CD4-positive, alpha-beta memory T cell (primary cell): ENCODE measurements around the gene LRIT2. TPM values are rescaled to one million over a fixed set of nuclear protein-coding genes. Genes with fewer than 3 reads are reported as not detected.

Source experiments
- CTCF ChIA-PET: fragments of 350-600 bp; sonication (Branson Sonifier 250); formaldehyde crosslinking; loops from one replicate; lab custom pipeline; 2021; ENCODE audit warnings: inconsistent platforms; ENCODE audit not compliant: partially characterized antibody; lab: Charles Lee
- POLR2A ChIA-PET: fragments of 350-600 bp; sonication (Branson Sonifier 250); formaldehyde crosslinking; loops from one replicate; lab custom pipeline; 2021; ENCODE audit not compliant: partially characterized antibody; lab: Charles Lee
- DNase-seq, 5 donors: peaks; one replicate each; pipeline versions ENCODE4 v3.0.0 to v3.0.0-alpha.2; 2020 to 2022; ENCODE audit warnings: mixed read lengths in 1 of 5
- H3K27ac ChIP-seq: one replicate; pipeline ENCODE4 v1.7.0; 2013; ENCODE audit warnings: low read depth, low read length
- H3K27me3 ChIP-seq: 2 replicates; pipeline ENCODE4 v1.7.0; 2013; ENCODE audit warnings: mild to moderate bottlenecking, low read length, moderate library complexity; ENCODE audit not compliant: insufficient read depth
- H3K36me3 ChIP-seq: 2 replicates; pipeline ENCODE4 v1.7.0; 2013; ENCODE audit warnings: mild to moderate bottlenecking, low read length, moderate library complexity; ENCODE audit not compliant: insufficient read depth
- H3K4me1 ChIP-seq: 2 replicates; pipeline ENCODE4 v1.7.0; 2013; ENCODE audit warnings: mild to moderate bottlenecking, low read length, moderate library complexity; ENCODE audit not compliant: insufficient read depth
- H3K4me3 ChIP-seq, 2 donors: one replicate each; pipeline ENCODE4 v1.7.0; 2013; ENCODE audit warnings: low read length in 2 of 2, mild to moderate bottlenecking in 1 of 2
- H3K9me3 ChIP-seq, 2 donors: one replicate each; pipeline ENCODE4 v1.7.0; 2013; ENCODE audit warnings: low read length in 2 of 2, control low read depth in 1 of 2; ENCODE audit not compliant: control insufficient read depth in 1 of 2
- H3K27ac Mint-ChIP-seq, 7 donors: one replicate each; pipeline ENCODE4 v1.8.0; 2020 to 2021; ENCODE audit warnings: mixed read lengths in 7 of 7, mild to moderate bottlenecking in 6 of 7, inconsistent platforms in 3 of 7, moderate library complexity in 3 of 7
- H3K27me3 Mint-ChIP-seq, 2 donors: one replicate each; pipeline ENCODE4 v1.8.0; 2020 to 2021; ENCODE audit warnings: mixed read lengths in 2 of 2
- H3K36me3 Mint-ChIP-seq, 2 donors: one replicate each; pipeline ENCODE4 v1.8.0; 2020 to 2021; ENCODE audit warnings: mixed read lengths in 2 of 2, inconsistent platforms in 1 of 2, mild to moderate bottlenecking in 1 of 2
- H3K4me1 Mint-ChIP-seq, 4 donors: one replicate each; pipeline ENCODE4 v1.8.0; 2020 to 2021; ENCODE audit warnings: mixed read lengths in 4 of 4, mild to moderate bottlenecking in 1 of 4
- H3K4me3 Mint-ChIP-seq, 8 donors: one replicate each; pipeline ENCODE4 v1.8.0; 2020 to 2021; ENCODE audit warnings: mixed read lengths in 8 of 8, mild to moderate bottlenecking in 7 of 8, moderate library complexity in 6 of 8, inconsistent platforms in 3 of 8
- H3K9me3 Mint-ChIP-seq, 8 donors: one replicate each; pipeline ENCODE4 v1.8.0; 2020 to 2021; ENCODE audit warnings: mixed read lengths in 8 of 8, mild to moderate bottlenecking in 5 of 8, inconsistent platforms in 3 of 8, moderate library complexity in 1 of 8
- intact Hi-C: fragments of 100-400 bp; cut with micrococcal nuclease; formaldehyde crosslinking; loops from one replicate; pipeline ENCODE4 v1.15.1; 2023
- polyA plus RNA-seq, 2 donors: library from polyadenylated mRNA; unstranded; fragments of 300-500 nt; fragmentation: Illumina TruSeq; gene quantifications; one replicate each; pipeline ENCODE4 v1.2.3, GENCODE V29; 2021
- total RNA-seq, 2 experiments: library from RNA; stranded (reverse); gene quantifications; one replicate each; pipeline ENCODE4 v1.2.3, GENCODE V29; 2021

Gene LRIT2
- total and polyA plus RNA-seq, 4 experiments from 2014 or later: not detected

DNA sequence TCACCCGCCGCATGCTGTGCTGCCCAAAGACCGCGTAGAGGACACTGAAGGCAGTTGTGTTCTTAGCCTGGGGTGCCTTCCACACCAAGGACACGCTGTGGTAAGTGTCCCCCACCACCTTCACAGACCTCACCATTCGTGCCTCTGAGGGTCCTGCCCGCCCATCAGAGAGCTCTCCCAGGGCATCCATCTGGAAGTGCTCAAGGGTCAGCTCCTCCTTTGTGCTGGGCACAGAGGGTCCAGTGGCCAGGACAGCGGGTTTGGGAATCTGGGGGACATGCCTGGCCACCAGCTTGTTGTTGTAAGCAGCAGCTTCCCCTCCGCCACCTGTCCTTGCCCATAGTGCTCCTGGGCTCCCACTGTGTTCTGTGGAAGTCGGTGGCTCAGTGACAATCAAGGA is 7.0 kb upstream of the LRIT2 start:
- DNase-seq: no peak
- H3K9me3 Mint-ChIP-seq: no peaks in the 10 kb centered on the region
- Histone ChIP-seq H3K4me3 (no peak overlapping the region), H3K4me1 (no peaks in the 10 kb centered on the region), H3K9me3 (no peaks in the 10 kb centered on the region), H3K27me3 (no peaks in the 10 kb centered on the region), H3K27ac (no peak overlapping the region), H3K36me3 (no peaks in the 10 kb centered on the region)
- no peaks in the 10 kb centered on the region for H3K4me1 Mint-ChIP-seq
- POLR2A ChIA-PET: no interaction called here
- CTCF ChIA-PET: no interaction called here
- H3K36me3 Mint-ChIP-seq: no peaks in the 10 kb centered on the region
- intact Hi-C loops: no loop called here
- peaks cover 9 to 33% of the 10 kb centered on the region in 2 donors for H3K27me3 Mint-ChIP-seq
- H3K4me3 Mint-ChIP-seq: no peak overlapping the region
- no peak overlapping the region for H3K27ac Mint-ChIP-seq

DNA sequence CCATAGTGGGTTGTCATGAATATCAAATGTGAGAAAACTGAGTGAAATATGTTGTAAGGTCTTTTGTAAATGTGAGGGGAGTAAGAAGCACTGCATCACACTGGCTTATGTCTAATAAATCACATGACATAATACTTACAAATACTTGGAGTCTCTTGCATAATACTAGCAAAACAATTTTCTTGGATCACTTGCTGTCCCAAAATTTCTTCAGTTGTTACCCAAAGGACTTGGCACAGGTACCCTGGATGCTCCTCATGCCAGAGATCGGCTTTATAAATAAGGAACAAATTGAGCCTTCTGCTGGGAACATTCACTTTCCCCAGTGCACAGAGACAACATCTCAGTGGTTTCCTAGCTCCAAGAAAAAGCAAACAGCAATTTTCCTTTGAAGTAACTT is 5.0 kb upstream of the LRIT2 start:
- Mint-ChIP-seq H3K27ac (no peak overlapping the region), H3K36me3 (no peaks in the 10 kb centered on the region), H3K4me3 (no peak overlapping the region), H3K9me3 (no peaks in the 10 kb centered on the region), H3K27me3 (peaks cover 7 to 33% of the 10 kb centered on the region in 2 donors), H3K4me1 (no peaks in the 10 kb centered on the region)
- Histone ChIP-seq H3K27ac (no peak overlapping the region), H3K4me1 (no peaks in the 10 kb centered on the region), H3K36me3 (no peaks in the 10 kb centered on the region), H3K4me3 (no peak overlapping the region), H3K27me3 (no peaks in the 10 kb centered on the region), H3K9me3 (no peaks in the 10 kb centered on the region)
- CTCF ChIA-PET: no interaction called here
- no peak for DNase-seq
- POLR2A ChIA-PET: no interaction called here
- intact Hi-C loops: no loop called here

DNA sequence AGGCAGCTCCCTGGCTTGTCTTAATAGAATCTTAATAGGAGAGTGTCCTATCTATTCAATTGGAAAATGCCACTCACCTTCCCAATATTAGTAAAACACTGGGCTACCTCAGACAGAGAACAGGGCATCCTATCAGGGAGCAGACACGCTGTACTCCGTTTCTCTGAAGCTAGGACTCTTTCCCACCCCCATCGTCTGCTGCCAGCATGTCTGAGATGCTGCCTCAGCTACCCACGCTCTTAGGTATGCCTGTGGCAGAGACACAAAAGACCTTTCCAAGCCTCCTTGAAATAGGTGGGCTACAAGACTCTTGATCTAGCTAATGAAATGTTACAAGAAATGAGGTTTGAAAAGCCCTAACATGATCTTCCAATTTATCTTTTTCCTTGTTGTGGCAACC is 2.5 kb upstream of the LRIT2 start:
- peaks cover 3% of the 10 kb centered on the region for H3K27me3 ChIP-seq
- intact Hi-C loops: no loop called here
- CTCF ChIA-PET: no interaction called here

DNA sequence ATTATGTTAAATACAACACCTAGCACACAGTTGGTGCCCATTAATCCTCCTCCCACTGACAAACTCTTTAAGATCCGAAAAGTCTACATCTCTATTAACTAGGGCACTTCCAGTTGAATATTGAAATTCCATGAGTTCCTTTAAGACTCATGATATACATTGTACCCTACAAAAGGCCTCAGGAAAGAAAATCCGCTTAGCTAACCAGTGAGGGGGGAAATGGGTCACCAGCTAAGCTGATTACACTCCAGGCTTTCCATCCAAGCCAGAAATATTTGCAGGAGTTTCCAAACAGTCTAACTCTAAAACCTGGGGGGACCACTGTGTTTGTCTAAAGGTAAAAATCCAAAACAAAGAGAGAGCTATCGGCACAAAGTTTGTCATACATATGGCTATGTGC is 1.3 kb upstream of the LRIT2 start:
- Histone ChIP-seq H3K36me3 (no peaks in the 10 kb centered on the region), H3K9me3 (no peaks in the 10 kb centered on the region), H3K27me3 (peaks cover 4% of the 10 kb centered on the region), H3K27ac (no peak overlapping the region), H3K4me3 (no peak overlapping the region), H3K4me1 (no peaks in the 10 kb centered on the region)
- peaks cover 6 to 30% of the 10 kb centered on the region in 2 donors for H3K27me3 Mint-ChIP-seq
- intact Hi-C loops: no loop called here
- ChIA-PET POLR2A (no interaction called here), CTCF (no interaction called here)
- DNase-seq: no peak
- no peak overlapping the region for H3K27ac Mint-ChIP-seq
- H3K9me3 Mint-ChIP-seq: no peaks in the 10 kb centered on the region
- H3K4me3 Mint-ChIP-seq: no peak overlapping the region
- H3K36me3 Mint-ChIP-seq: no peaks in the 10 kb centered on the region
- H3K4me1 Mint-ChIP-seq: no peaks in the 10 kb centered on the region

More for the DNA sequence above, 2.5 kb upstream of the LRIT2 start:
- H3K27ac ChIP-seq: no peak overlapping the region
- Mint-ChIP-seq H3K36me3 (no peaks in the 10 kb centered on the region), H3K27ac (no peak overlapping the region), H3K4me1 (no peaks in the 10 kb centered on the region), H3K9me3 (no peaks in the 10 kb centered on the region), H3K4me3 (no peak overlapping the region), H3K27me3 (peaks cover 6 to 29% of the 10 kb centered on the region in 2 donors)
- no peak overlapping the region for H3K4me3 ChIP-seq
- H3K9me3 ChIP-seq: no peaks in the 10 kb centered on the region
- DNase-seq: no peak
- no peaks in the 10 kb centered on the region for H3K36me3 ChIP-seq
- no peaks in the 10 kb centered on the region for H3K4me1 ChIP-seq
- POLR2A ChIA-PET: no interaction called here

DNA sequence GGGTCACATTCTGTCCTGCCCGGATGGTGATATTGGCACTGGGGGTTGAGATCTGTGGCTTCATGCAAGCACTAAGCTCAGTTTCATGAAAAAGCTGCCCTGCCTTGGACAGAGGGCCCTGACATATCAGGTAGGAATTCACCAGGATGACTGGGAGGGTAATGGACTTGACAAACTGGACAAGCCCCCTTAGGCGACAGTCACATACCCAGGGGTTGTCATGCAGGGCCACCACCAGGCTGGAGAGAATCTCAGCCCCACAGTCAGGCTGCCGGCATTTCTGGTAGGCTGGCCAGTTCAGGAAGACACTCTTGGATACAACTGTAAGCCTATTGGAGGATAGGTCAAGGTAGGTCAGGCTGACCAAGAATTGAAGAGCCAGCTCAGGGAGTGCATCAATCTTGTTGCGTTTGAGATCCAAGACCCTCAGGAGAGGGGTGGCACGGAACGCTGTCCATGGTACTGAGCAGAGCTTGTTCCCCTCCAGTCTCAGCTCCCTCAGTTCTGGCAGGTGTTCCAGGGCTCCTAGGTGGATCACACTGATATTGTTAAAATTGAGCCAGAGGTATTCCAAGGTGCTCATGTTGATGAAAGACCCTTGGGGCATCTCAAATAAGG is 824 bp downstream of the LRIT2 start:
- ChIA-PET CTCF (no interaction called here), POLR2A (no interaction called here)
- no peaks in the 10 kb centered on the region for H3K36me3 ChIP-seq
- H3K9me3 ChIP-seq: no peaks in the 10 kb centered on the region
- H3K27me3 ChIP-seq: peaks cover 4% of the 10 kb centered on the region
- no peak for DNase-seq
- H3K4me1 ChIP-seq: no peaks in the 10 kb centered on the region
- no peak overlapping the region for H3K4me3 Mint-ChIP-seq
- H3K27me3 Mint-ChIP-seq: peaks cover 5 to 28% of the 10 kb centered on the region in 2 donors
- no peak overlapping the region for H3K4me3 ChIP-seq
- no peak overlapping the region for H3K27ac ChIP-seq
- intact Hi-C loops: no loop called here
- H3K4me1 Mint-ChIP-seq: no peaks in the 10 kb centered on the region
- no peaks in the 10 kb centered on the region for H3K36me3 Mint-ChIP-seq
- H3K9me3 Mint-ChIP-seq: peaks cover 0 to 4% (median 0%) of the 10 kb centered on the region in 8 donors
- no peak overlapping the region for H3K27ac Mint-ChIP-seq

DNA sequence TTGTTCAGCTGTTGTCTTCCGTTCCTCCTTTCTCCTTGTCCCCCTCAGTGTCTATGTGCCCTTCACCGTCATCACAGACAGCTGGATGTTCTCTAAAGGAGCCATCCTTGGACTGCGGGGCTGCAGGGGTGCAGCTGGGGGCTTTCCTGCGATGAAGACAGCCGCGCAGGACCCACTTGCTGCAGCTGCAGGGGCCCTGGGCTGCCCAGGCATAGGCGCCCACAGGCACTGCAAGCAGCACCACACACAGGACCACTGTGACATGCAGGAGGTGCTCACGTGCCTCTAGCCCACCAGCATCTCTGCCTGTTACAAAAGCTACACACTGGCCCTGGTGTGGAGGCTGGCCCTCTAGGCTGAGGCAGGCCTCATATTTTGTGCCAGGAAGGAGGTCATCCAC is 3.4 kb downstream of the LRIT2 start:
- H3K36me3 Mint-ChIP-seq: no peaks in the 10 kb centered on the region
- ChIA-PET POLR2A (no interaction called here), CTCF (no interaction called here)
- H3K27me3 ChIP-seq: peaks cover 4% of the 10 kb centered on the region
- no peaks in the 10 kb centered on the region for H3K36me3 ChIP-seq
- no peak overlapping the region for H3K27ac ChIP-seq
- no peaks in the 10 kb centered on the region for H3K9me3 ChIP-seq
- H3K4me1 ChIP-seq: no peaks in the 10 kb centered on the region
- H3K4me3 ChIP-seq: no peak overlapping the region
- intact Hi-C loops: no loop called here
- no peak overlapping the region for H3K4me3 Mint-ChIP-seq
- H3K27ac Mint-ChIP-seq: no peak overlapping the region
- no peaks in the 10 kb centered on the region for H3K4me1 Mint-ChIP-seq
- no peak for DNase-seq
- peaks cover 6 to 25% of the 10 kb centered on the region in 2 donors for H3K27me3 Mint-ChIP-seq
- peaks cover 0 to 6% (median 0%) of the 10 kb centered on the region in 8 donors for H3K9me3 Mint-ChIP-seq

DNA sequence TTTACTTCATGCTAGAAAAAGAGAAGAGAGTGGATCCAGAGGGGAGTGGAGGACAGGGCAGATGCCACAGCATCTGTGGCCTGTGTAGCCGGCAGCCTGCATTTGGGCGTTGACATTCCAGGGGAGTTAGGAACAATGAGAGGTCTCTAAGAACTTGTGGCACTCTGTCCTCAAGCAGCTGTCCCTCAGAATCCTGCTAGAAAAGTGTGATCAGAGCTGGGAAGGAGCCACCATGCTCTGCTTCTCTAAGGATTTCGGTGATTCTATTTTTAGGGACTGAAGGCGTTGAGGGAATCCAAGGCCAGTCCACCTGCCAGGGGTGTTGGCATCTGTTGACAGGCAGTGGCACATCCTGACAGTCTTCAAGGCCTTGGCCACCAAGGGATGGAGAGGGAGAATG is 7.6 kb downstream of the LRIT2 start:
- H3K27me3 Mint-ChIP-seq: peaks cover 3 to 10% of the 10 kb centered on the region in 2 donors
- peaks cover under 1% of the 10 kb centered on the region for H3K27me3 ChIP-seq
- no peaks in the 10 kb centered on the region for H3K4me1 ChIP-seq
- CTCF ChIA-PET: no interaction called here
- no peak overlapping the region for H3K27ac Mint-ChIP-seq
- peaks cover 0 to 2% (median under 1%) of the 10 kb centered on the region in 4 donors for H3K4me1 Mint-ChIP-seq
- POLR2A ChIA-PET: no interaction called here
- no peak overlapping the region for H3K27ac ChIP-seq
- intact Hi-C loops: no loop called here
- peaks cover 0 to 6% (median 0%) of the 10 kb centered on the region in 8 donors for H3K9me3 Mint-ChIP-seq
- H3K9me3 ChIP-seq: no peaks in the 10 kb centered on the region
- no peaks in the 10 kb centered on the region for H3K36me3 ChIP-seq
- no peak overlapping the region for H3K4me3 ChIP-seq
- no peak overlapping the region for H3K4me3 Mint-ChIP-seq
- no peak for DNase-seq
- no peaks in the 10 kb centered on the region for H3K36me3 Mint-ChIP-seq
